HG03175 (cell line): ENCODE measurements around the gene CPEB4.

ENCODE experiments used
- ATAC-seq: cut with Tn5 transposase; IDR thresholded peaks from one replicate; pipeline ENCODE4 v1.9.1; 2021; ENCODE audit warnings: mild to moderate bottlenecking, moderate library complexity; ENCODE audit not compliant: unreplicated experiment

CPEB4 gene

GRCh38 chr5:173887610-173888472 lies at the start of gene CPEB4:
TSS of gene CPEB4 (plus strand) at chr5:173888349. CDS start at chr5:173889734, 1,385 bp downstream.
- peak; percentile 94 for ATAC-seq

- ATAC-seq: no peak
Observed at GRCh38 chr5:173839117-173839713, 48.9 kb upstream of the CPEB4 start.

GRCh38 chr5:173840111-173840983 lies 47.8 kb upstream of the CPEB4 start:
- no peak for ATAC-seq

GRCh38 chr5:173841710-173842109 lies 46.4 kb upstream of the CPEB4 start:
- no peak for ATAC-seq

- no peak for ATAC-seq
Observed at GRCh38 chr5:173843794-173844193, 44.4 kb upstream of the CPEB4 start.

- ATAC-seq: no peak
Observed at GRCh38 chr5:173845321-173845720, 42.8 kb upstream of the CPEB4 start.

GRCh38 chr5:173846929-173847501 lies 41.1 kb upstream of the CPEB4 start:
- no peak for ATAC-seq

- ATAC-seq: no peak
Observed at GRCh38 chr5:173848986-173849596, 39.1 kb upstream of the CPEB4 start.

- ATAC-seq: no peak
Observed at GRCh38 chr5:173849908-173850307, 38.2 kb upstream of the CPEB4 start.

GRCh38 chr5:173850659-173851058 lies 37.5 kb upstream of the CPEB4 start:
- ATAC-seq: no peak

GRCh38 chr5:173851595-173852243 lies 36.4 kb upstream of the CPEB4 start:
- no peak for ATAC-seq

- ATAC-seq: no peak
Observed at GRCh38 chr5:173852790-173853359, 35.3 kb upstream of the CPEB4 start.

GRCh38 chr5:173853370-173854131 lies 34.6 kb upstream of the CPEB4 start:
- no peak for ATAC-seq

GRCh38 chr5:173855162-173855994 lies 32.8 kb upstream of the CPEB4 start:
- ATAC-seq: no peak

- ATAC-seq: no peak
Observed at GRCh38 chr5:173855995-173856656, 32.0 kb upstream of the CPEB4 start.

GRCh38 chr5:173857234-173857633 lies 30.9 kb upstream of the CPEB4 start:
- no peak for ATAC-seq

GRCh38 chr5:173858021-173858669 lies 30.0 kb upstream of the CPEB4 start:
- no peak for ATAC-seq
